NCI-H1048 (cell line): ENCODE data around the gene FBXL4.
A peak's percentile ranks its signal among the peaks of the same experiment; 100 is the strongest.

Experiments used
- DNase-seq: peaks from one replicate; lab custom pipeline; 2025; lab: John Stamatoyannopoulos, UW

The FBXL4 gene

GRCh38 chr6:98880486-98880885 lies 67.3 kb downstream of the FBXL4 start:
- DNase-seq = no peak

- no peak for DNase-seq
These were observed 70.5 kb downstream of the FBXL4 start for GRCh38 chr6:98877250-98877649.

- no peak for DNase-seq
These were observed 72.4 kb downstream of the FBXL4 start for GRCh38 chr6:98875375-98875774.

GRCh38 chr6:98871821-98872220 lies 75.9 kb downstream of the FBXL4 start:
- DNase-seq = no peak

GRCh38 chr6:98871057-98871456 lies 76.7 kb downstream of the FBXL4 start:
- no peak for DNase-seq

- DNase-seq = no peak
These were observed 83.2 kb downstream of the FBXL4 start for GRCh38 chr6:98864497-98864896.

- DNase-seq = no peak
These were observed 99.1 kb downstream of the FBXL4 start for GRCh38 chr6:98848539-98849242.

DNA sequence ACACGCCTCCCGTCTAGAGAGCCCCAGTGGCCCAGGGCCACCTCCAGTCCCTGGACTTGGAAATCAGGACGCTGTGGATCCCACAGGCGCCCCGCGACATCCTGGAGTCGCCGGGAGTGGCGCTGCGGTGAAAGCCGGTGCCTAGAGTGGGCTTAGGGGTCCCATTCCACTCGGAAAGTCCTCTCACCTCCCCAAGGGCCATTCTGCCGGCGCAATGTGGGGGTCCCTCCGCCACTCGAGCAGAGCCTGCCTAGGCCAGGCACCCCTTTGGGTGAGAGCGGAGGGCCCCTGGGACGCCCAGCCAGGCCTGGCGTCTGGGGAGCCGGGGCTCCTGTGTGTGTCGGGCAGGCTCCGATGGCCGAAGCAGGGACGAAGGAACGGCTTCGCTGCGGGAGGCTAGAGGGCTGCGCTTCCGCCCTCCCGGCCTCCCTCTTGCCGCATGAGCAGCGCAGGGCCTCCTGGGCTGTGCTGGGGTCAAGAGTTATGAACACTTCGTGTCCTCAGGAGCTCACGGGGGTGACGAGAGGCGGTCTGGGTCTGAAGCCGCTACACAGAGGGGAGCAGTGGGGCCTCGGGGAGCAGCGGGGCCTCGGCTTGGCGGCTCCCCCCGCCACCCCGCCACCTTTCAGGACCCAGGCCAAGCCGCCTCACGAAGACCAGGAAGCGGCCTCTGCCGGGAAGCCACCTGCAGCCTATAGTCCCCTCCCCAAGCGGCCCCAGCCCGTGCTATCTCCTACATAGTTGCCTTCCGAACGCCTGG lies 99.8 kb downstream of the FBXL4 start:
- no peak for DNase-seq

DNA sequence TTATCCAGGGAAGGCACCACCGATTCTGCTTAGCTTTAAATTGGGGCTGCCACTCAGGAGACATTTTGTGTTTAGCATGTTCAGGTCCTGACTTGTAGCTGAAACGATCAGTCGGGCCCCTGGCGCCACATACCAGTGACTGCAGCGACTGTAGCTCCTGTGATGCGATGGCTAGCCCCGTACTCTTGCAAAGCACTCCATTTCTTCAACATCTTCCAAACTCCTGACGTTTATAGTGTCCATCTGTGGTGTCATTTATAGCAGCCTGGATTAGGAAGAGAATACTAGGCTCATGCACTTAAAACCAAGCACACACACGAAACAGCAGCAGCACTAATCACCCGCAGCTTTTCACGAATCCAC lies 100.3 kb downstream of the FBXL4 start:
- no peak for DNase-seq

- DNase-seq = no peak
These were observed 101.7 kb downstream of the FBXL4 start for GRCh38 chr6:98846021-98846380.

DNA sequence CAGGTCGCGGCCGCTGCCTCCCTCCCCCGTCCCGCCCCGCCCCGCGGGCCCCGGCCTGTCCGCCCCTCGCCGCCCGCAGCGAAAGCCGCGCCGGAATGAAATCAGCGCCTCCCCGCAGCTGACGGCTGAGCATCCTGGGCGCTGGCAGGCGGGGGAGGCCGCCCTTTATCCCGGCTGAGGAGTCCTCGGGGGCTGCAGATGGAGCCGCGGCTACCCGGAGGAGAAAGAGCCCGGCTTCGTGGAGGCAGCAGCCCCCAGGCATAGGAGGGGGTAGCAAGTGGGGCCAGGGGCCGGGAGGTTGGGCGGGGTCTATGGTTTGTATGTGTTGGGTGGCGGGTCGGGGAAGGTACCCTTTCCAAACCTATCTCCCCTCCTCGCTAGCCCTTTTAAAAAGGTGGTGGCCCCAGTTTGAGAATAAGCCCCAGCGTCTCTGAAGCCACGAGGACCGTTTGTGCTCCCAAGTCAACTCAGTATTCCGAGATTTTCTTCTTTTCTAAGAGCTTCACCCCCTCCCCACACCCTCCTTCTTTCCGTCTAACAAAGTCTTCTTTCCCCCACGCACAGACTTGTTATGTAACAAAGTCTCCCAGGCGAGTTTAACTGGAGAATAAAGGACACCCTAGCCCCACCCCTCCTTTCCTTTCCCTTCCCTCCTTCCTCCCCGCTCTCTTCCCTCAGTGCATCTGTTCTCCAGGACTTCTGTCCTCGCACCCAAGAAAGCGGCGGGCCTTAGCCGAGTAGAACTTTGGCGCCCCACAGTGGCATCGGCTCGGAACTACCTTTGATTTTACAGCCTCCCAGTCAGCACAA lies 102.3 kb downstream of the FBXL4 start:
- DNase-seq = peak; percentile 67

- DNase-seq = no peak
These were observed 103.2 kb downstream of the FBXL4 start for GRCh38 chr6:98844244-98845210.

DNA sequence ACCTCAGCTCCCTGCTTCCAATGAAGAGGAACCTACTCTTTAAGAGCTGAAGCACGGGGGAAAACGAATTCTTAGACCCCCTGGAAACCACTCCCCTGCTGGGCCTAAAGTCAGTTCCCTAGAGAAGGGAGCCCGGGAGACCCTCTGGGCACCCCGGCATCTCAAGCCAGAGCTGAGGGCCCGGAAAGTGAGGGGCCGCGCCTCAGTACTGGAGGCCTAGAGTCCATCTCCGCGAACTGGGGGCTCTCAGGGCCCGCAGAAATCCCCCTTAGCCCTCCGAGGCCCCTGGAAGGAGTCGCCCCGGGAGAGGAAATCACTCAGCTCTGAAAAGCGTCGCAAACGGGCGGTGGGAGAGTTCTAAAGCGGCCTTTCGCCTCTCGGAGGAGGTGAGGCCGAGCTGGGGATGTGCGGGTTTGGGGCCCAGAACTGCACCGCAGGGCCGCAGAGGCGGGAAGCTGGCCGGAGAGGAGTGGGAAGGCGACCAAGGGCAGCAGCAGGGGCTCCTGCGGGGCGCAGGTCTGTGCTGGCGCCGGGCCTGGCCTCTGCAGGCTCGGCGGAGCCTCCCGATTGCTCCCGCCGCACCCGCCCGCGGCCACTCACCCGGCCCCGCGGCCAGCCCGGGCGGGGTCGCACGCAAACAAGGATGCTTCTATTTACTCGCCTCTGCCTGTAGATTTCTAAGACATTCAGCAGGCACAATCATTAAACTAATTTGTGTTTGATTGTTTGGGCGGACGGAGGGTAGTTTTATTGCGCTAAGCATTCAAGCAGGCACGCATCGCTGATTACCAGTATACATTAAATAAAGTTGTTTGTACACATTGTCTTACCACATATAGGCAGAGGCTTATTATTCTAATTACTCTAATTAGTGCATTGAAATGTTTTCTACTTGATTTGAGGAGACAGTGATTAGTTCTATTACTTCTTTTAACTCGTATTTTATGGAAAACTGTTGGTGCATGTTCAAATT lies 104.2 kb downstream of the FBXL4 start:
- no peak for DNase-seq

GRCh38 chr6:98842342-98843180 lies 105.2 kb downstream of the FBXL4 start:
- no peak for DNase-seq

DNA sequence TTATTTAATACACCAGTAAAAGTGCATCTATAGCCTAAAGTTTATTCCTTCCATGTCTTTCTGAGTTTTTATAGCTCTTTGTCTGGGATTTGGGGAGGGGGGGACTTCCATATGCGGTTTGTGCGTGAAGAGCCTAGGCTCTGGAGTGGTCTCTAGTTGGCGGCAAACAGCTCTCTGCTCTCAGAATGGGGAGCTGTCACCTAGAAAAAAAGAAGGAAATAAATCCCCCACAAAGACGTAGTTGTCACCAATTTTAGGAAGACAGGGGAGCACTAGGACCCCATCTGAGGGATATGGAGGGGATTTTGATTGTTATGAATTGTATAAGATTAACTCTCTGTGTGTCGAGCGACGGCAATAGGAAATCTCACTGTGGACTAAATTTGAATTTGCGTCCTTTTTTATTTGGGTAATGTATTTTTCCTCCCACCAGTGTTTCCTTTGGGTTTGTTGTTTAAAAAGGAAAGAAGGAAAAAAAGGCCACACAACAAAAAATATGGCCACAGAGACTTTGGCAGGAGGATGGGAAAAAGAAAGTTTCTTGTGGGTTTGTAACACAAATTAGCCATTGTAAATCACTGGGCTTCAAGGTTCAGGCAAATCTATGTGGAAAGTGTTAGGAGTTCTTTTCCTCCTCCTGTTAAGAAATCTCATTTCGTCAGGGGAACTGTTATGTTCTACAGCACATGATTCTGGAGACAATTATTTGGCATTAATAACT lies 106.0 kb downstream of the FBXL4 start:
- DNase-seq = no peak

DNA sequence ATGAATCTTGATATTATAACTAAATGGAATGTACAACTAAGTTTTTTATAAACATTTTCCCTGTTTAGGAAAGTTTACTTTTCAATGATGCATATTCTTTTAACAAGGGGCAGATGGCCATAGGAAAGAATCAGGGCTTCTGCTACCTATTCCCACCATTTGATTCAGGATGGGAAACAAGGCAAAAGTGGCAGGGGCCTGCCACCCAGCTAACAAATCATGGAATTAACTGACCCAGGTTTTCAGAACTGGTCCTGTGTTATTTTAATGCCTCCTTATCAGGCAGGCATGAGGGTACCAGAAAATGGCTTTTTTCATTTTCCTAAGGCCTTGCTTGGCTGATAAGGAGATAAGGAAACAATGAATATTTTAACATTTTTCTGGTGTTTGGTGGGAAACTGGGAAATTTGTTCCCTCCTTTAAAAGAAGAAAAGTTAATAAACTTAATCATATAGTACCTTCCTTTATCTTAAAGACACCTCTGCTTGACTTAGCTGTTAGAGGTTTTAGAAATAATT lies 106.7 kb downstream of the FBXL4 start:
- DNase-seq = no peak

DNA sequence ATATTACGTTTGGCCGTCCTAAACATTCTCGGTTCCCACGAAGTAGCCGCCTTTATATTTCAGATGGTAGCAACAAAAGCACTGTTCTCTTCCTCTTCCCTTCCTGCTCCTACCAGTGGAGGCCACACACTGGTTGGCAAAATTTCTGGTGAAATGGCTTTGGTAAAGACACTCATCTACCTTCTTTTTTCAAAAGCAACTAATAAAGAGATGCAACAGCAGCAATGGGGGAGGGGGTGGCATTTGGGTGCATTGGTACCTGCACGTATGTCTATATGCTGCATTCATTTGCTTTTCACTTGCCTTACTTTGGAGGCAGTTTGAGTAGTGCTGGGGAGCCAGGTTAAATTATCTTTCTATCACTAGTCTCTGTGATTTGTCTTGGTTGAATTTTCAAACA lies 107.4 kb downstream of the FBXL4 start:
- no peak for DNase-seq

GRCh38 chr6:98839781-98840361 lies 107.9 kb downstream of the FBXL4 start:
- DNase-seq = no peak
